WI38 (cell line): ENCODE data around the gene EGFLAM.

ENCODE experiments used
- H3K4me3 ChIP-seq: 2 replicates; pipeline ENCODE4 v1.5.1; 2011; ENCODE audit warnings: low read depth, mild to moderate bottlenecking, control low read depth, low read length
- TF ChIP-seq, protein P1 (sequence below): IDR thresholded peaks from 2 replicates; pipeline ENCODE4 v1.5.1; 2012; ENCODE audit warnings: low read depth, mild to moderate bottlenecking, control low read depth, low read length

EGFLAM gene

DNA sequence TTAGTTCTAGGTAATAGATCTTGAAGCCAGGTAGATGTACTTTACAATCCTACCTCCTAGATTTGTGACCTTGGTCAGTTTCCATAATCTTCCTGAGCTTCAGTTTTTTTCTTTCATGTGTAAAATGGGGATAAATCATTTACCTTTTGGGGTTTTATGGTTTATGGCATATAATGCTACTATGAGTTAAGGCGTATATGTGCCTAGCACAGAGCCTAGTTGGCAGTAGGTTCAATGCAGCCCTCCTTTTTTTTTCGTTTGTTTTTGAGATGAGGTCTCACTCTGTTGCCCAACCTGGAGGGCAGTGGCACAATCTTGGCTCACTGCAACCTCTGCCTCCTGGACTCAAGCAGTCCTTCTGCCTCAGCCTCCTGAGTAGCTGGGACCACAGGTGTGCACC, 28.8 kb downstream of the EGFLAM start:
- TF ChIP-seq, protein P1, sequence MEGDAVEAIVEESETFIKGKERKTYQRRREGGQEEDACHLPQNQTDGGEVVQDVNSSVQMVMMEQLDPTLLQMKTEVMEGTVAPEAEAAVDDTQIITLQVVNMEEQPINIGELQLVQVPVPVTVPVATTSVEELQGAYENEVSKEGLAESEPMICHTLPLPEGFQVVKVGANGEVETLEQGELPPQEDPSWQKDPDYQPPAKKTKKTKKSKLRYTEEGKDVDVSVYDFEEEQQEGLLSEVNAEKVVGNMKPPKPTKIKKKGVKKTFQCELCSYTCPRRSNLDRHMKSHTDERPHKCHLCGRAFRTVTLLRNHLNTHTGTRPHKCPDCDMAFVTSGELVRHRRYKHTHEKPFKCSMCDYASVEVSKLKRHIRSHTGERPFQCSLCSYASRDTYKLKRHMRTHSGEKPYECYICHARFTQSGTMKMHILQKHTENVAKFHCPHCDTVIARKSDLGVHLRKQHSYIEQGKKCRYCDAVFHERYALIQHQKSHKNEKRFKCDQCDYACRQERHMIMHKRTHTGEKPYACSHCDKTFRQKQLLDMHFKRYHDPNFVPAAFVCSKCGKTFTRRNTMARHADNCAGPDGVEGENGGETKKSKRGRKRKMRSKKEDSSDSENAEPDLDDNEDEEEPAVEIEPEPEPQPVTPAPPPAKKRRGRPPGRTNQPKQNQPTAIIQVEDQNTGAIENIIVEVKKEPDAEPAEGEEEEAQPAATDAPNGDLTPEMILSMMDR = no peak

DNA sequence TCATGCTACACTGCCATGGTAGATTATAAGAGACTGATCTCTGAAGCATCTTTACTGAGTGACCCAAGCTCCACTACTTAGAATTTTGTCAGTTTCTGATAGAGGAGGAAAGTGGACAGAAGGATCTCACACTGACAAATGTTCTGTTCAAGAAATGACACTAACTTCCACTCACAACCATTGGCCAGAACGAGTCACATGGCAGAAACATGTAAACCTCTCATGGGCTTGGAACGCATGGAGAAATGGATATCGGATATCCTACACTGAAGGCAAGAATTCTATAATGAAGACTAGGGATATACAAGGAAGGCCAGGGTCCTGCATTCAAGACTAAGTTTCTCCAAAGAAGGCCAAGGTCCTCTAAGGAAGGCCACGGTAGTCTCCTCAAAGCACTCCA, 31.1 kb downstream of the EGFLAM start:
- TF ChIP-seq, protein P1 = no peak
- no peak overlapping the region for H3K4me3 ChIP-seq

More for the DNA sequence above, 28.8 kb downstream of the EGFLAM start:
- H3K4me3 ChIP-seq = no peak overlapping the region

DNA sequence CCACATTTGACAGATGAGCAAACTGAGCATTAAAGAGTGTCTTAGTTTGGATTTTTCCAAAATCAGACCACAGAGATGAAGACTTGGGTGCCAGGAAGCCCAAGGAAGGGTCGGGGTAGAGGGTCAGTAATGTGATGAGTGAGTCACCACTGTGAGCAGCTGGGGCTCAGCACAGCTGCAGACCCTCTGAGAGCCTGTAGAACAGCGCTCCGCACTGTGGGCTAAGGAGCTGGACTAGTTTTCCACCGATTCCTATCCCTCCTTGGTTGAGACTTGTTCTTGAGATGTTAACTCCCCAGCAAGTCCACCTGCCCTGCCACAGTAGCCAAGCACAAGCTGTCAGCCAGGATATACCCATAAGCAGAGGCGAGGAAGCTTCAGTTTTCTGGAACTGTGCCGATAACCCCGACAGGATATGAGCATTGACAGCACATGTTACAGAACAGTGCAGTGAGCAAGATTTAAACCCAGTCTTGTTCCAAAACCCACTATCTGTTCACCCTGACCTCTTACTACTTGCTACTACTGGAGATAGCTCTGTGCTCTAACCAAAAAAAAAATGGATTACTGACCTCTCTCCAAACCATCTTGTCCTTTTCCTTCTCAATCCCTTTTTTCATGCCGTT, 31.8 kb downstream of the EGFLAM start:
- no peak overlapping the region for H3K4me3 ChIP-seq
- TF ChIP-seq, protein P1 = no peak

DNA sequence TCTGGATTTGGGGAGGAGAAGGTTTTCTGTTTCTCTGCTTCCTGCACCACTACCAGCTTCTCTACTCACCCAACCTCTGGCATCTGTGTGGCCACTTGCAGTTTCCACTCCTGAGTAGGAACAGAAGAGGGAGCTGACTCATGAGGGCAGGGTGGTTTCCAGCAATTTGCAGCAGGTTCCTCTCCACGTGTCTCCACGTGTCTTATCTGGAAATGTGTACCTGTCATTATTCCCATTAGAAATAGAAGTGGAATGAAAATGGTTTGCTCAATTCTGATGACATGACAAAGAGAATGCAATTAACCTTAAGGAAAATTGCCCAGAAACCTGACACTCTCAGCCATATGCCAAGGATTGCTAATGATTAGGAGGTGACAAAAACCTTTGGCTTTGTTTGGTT, 33.0 kb downstream of the EGFLAM start:
- TF ChIP-seq, protein P1 = no peak
- H3K4me3 ChIP-seq = no peak overlapping the region

DNA sequence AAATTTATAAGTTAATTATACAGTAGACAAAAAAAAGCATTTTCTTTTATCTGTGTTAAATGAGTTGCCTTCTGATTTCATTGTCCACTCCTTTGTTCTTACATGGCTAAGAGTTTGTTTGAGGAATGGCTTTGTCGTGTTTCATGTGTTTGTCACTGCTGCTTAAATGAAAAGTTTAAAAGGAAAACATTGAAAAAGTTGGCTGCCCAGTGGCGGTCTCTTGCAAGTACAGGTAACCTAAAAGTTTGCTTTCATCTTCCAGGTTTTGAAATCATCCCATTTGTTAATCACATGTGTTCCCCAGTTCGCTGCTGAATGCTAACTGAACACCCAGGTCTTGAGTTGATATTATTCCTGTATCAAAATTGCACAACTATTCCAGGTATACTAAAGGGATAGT, 33.9 kb downstream of the EGFLAM start:
- TF ChIP-seq, protein P1 = no peak
- no peak overlapping the region for H3K4me3 ChIP-seq

DNA sequence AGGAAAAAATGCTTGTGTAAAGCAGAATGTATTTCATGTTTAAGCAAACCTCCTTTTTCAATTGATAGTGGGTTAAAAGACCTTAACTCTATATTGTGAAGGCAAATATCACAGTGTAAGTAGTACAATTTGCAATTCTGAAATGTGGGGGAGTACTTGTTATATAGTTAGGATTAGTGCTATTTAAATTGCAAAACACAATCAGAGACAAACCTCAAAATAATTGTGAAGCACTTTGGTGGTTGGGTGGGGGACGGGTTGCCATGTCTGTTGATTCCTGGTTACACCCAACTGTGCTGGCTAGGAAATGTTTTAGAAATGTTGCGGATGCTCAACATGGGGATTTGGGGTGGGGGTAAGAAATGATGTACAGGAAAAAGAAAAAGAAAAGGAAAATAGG, 37.4 kb downstream of the EGFLAM start:
- TF ChIP-seq, protein P1 = no peak
- H3K4me3 ChIP-seq = no peak overlapping the region

DNA sequence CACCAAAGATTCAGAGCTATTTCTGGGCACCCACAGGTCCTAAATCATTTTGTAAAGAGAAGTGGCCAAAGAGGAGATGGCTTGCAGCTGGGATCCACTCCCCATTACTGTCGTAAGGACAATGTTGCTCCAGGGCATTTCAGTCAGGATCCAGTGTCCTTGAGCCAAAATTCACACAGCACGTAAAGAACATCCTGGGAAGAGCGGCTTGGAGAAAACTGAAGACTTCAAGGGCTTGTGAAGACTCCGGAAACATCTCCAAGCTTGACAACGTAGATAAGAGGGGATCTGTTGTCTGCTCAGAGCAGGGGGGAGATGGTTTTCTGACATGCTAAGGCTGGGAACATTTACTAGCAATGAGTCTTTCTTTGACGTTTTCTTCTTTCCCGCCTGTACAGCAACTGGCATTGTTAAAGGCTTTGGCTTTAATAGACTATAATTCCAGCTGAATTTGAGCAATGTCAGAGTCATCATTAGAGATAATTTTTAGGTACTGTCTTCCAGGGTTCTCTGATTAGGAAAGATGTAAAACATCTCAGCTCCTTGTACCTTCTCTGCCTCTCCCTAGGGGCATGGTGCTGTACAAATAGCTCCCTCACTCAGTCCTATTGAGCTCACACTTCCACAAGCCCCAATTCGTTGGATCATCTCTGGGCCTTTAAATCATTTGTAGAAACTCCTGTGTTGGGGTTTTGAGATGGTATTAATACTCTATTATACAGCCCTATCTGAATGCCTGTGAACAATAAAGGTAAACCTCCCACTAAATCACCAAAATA, 39.7 kb downstream of the EGFLAM start:
- no peak overlapping the region for H3K4me3 ChIP-seq
- TF ChIP-seq, protein P1 = no peak
